HG02623 (cell line): ENCODE measurements around the gene CHCHD6.

ENCODE experiments used
- ATAC-seq: cut with Tn5 transposase; IDR thresholded peaks from one replicate; pipeline ENCODE4 v1.9.1; 2021; ENCODE audit warnings: moderate library complexity; ENCODE audit not compliant: unreplicated experiment

Gene CHCHD6

GRCh38 chr3:126668450-126669401, 35.3 kb upstream of the CHCHD6 start:
- no peak for ATAC-seq

GRCh38 chr3:126671521-126671920, 32.5 kb upstream of the CHCHD6 start:
- no peak for ATAC-seq

GRCh38 chr3:126672340-126672739, 31.7 kb upstream of the CHCHD6 start:
- no peak for ATAC-seq

GRCh38 chr3:126672741-126673140, 31.3 kb upstream of the CHCHD6 start:
- no peak for ATAC-seq

- no peak for ATAC-seq
Measured at GRCh38 chr3:126676919-126677705, 26.9 kb upstream of the CHCHD6 start.

GRCh38 chr3:126677862-126678503, 26.1 kb upstream of the CHCHD6 start:
- no peak for ATAC-seq

- ATAC-seq = no peak
Measured at GRCh38 chr3:126678693-126679317, 25.2 kb upstream of the CHCHD6 start.

GRCh38 chr3:126679318-126679751, 24.7 kb upstream of the CHCHD6 start:
- no peak for ATAC-seq

- no peak for ATAC-seq
Measured at GRCh38 chr3:126679831-126680666, 24.0 kb upstream of the CHCHD6 start.

GRCh38 chr3:126680667-126681055, 23.4 kb upstream of the CHCHD6 start:
- ATAC-seq = no peak

- no peak for ATAC-seq
Measured at GRCh38 chr3:126682009-126682408, 22.0 kb upstream of the CHCHD6 start.

- no peak for ATAC-seq
Measured at GRCh38 chr3:126683069-126683468, 21.0 kb upstream of the CHCHD6 start.

GRCh38 chr3:126684218-126684751, 19.8 kb upstream of the CHCHD6 start:
- ATAC-seq = no peak

GRCh38 chr3:126685021-126685420, 19.0 kb upstream of the CHCHD6 start:
- no peak for ATAC-seq

- no peak for ATAC-seq
Measured at GRCh38 chr3:126685493-126685892, 18.5 kb upstream of the CHCHD6 start.

GRCh38 chr3:126691765-126692164, 12.3 kb upstream of the CHCHD6 start:
- no peak for ATAC-seq

- no peak for ATAC-seq
Measured at GRCh38 chr3:126692858-126693257, 11.2 kb upstream of the CHCHD6 start.

- ATAC-seq = no peak
Measured at GRCh38 chr3:126693921-126694320, 10.1 kb upstream of the CHCHD6 start.

- no peak for ATAC-seq
Measured at GRCh38 chr3:126696701-126697267, 7.3 kb upstream of the CHCHD6 start.
